Gastrocnemius medialis (tissue), 4 donors: Measurements from ENCODE around the gene XRN2. TPM values are rescaled to one million over a fixed set of nuclear protein-coding genes. Genes with fewer than 3 reads are reported as not detected.

Experiments used
- ATAC-seq, 2 donors: fragments of 150-250 bp; one replicate each; pipeline ENCODE4 v1.9.1; 2016
- DNase-seq, 2 donors: peaks; one replicate each; pipeline ENCODE4 v3.0.0-alpha.2; 2019
- H3K27ac ChIP-seq, 4 donors: fragments of 200-600 bp; sonication (generic); 1 replicate in 1 of 4; 2 replicates in 3 of 4; pipeline ENCODE4 v1.5.1; 2016 to 2018; ENCODE audit warnings: mild to moderate bottlenecking in 2 of 4, moderate library complexity in 1 of 4
- H3K27me3 ChIP-seq, 3 donors: fragments of 200-600 bp; sonication (generic) in 2 of 3; 1 replicate in 1 of 3; 2 replicates in 2 of 3; pipeline versions ENCODE4 v1.5.1 to v1.6.0; 2016 to 2019; ENCODE audit warnings: mild to moderate bottlenecking in 1 of 3, moderate library complexity in 1 of 3
- H3K36me3 ChIP-seq, 2 donors: fragments of 200-600 bp; sonication (generic) in 1 of 2; one replicate each; pipeline ENCODE4 v1.5.1; 2017 to 2018
- H3K4me1 ChIP-seq, 2 donors: fragments of 200-600 bp; sonication (generic) in 1 of 2; one replicate each; pipeline ENCODE4 v1.5.1; 2016 to 2017; ENCODE audit warnings: mild to moderate bottlenecking in 2 of 2
- H3K4me3 ChIP-seq, 4 donors: fragments of 200-600 bp; sonication (generic) in 3 of 4; 1 replicate in 1 of 4; 2 replicates in 3 of 4; pipeline ENCODE4 v1.5.1; 2016 to 2019; ENCODE audit warnings: mild to moderate bottlenecking in 2 of 4
- H3K9me3 ChIP-seq, 3 donors: fragments of 200-600 bp; sonication (generic) in 2 of 3; 1 replicate in 1 of 3; 2 replicates in 2 of 3; pipeline ENCODE4 v1.5.1; 2016 to 2019
- CTCF ChIP-seq, 5 experiments: fragments of 450-650 bp in 3 of 5; fragments of 200-600 bp in 2 of 5; sonication (generic) in 2 of 5; IDR thresholded peaks in 4 of 5; conservative IDR thresholded peaks in 1 of 5; 1 replicate in 4 of 5; 2 replicates in 1 of 5; pipeline ENCODE4 v1.5.1; 2016 to 2019; ENCODE audit warnings: antibody characterized with exemption in 5 of 5, mild to moderate bottlenecking in 3 of 5, moderate library complexity in 3 of 5
- POLR2A ChIP-seq, 2 donors: fragments of 450-650 bp; IDR thresholded peaks; one replicate each; pipeline ENCODE4 v1.6.1; 2017; ENCODE audit warnings: antibody characterized with exemption in 2 of 2, mild to moderate bottlenecking in 2 of 2, moderate library complexity in 2 of 2
- in situ Hi-C, 4 donors: fragments of 200-750 bp; cut with MboI; loops; one replicate each; pipeline versions ENCODE4 v1.15.0 to v1.8.0; 2017; ENCODE audit warnings: low sequenced_read_pairs in 4 of 4
- intact Hi-C: fragments of 100-400 bp; cut with DNase I; formaldehyde crosslinking; loops from one replicate; pipeline ENCODE4 v1.15.1; 2023; ENCODE audit warnings: low total_unique reads
- total RNA-seq, 4 donors: library from RNA; depleted of rRNA; stranded (reverse); fragments of >200 nt; gene quantifications; one replicate each; pipeline versions ENCODE4 v1.1.0 to v1.2.3, GENCODE V29; 2016

Gene XRN2
- total RNA-seq, 4 donors from 2014 or later = 42.0 to 68.4 (median 52.3) TPM

DNA sequence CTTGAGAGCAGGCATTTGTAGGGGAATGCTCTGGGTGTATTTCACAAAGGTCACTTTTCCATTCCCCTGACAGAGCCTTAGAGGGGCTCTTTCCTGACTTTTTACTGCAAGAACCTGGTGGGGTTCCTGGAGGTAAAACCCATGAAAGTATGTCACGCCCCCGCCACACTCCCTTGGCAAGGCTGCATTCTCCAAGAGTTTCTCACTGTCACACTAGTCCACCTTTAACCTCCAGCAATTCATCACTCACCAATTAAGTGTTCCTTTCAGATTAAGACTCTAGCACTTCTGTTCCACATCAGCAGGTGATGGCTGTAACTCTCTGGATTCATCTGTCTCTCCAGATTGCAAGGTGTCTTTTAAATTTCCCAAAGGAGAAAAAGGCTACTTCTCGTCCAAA is 126.9 kb downstream of the XRN2 start:
- no peaks in the 10 kb centered on the region for H3K36me3 ChIP-seq
- H3K4me3 ChIP-seq = no peak overlapping the region
- ATAC-seq (no peak), DNase-seq (no peak)
- no peaks in the 10 kb centered on the region for H3K9me3 ChIP-seq
- H3K4me1 ChIP-seq = no peaks in the 10 kb centered on the region
- in situ Hi-C loops (no loop called here), intact Hi-C loops (no loop called here)
- no peaks in the 10 kb centered on the region for H3K27me3 ChIP-seq
- TF ChIP-seq CTCF (IDR thresholded peaks at IDR 0.05 in 4 of 5, conservative IDR thresholded peaks at IDR 0.05 in 1 of 5) = no peak
- no peak for TF ChIP-seq POLR2A (IDR thresholded peaks at IDR 0.05)
- H3K27ac ChIP-seq = no peak overlapping the region

- intact Hi-C loops = no loop called here
- Histone ChIP-seq H3K4me3 (no peak overlapping the region), H3K27me3 (no peaks in the 10 kb centered on the region), H3K36me3 (no peaks in the 10 kb centered on the region), H3K9me3 (no peaks in the 10 kb centered on the region), H3K27ac (no peak overlapping the region), H3K4me1 (no peaks in the 10 kb centered on the region)
- no peak for TF ChIP-seq CTCF (IDR thresholded peaks at IDR 0.05 in 4 of 5, conservative IDR thresholded peaks at IDR 0.05 in 1 of 5)
- no peak for TF ChIP-seq POLR2A (IDR thresholded peaks at IDR 0.05)
- in situ Hi-C loops = no loop called here
- DNase-seq (no peak), ATAC-seq (no peak)
These were observed 129.8 kb downstream of the XRN2 start for GRCh38 chr20:21432911-21433310.

DNA sequence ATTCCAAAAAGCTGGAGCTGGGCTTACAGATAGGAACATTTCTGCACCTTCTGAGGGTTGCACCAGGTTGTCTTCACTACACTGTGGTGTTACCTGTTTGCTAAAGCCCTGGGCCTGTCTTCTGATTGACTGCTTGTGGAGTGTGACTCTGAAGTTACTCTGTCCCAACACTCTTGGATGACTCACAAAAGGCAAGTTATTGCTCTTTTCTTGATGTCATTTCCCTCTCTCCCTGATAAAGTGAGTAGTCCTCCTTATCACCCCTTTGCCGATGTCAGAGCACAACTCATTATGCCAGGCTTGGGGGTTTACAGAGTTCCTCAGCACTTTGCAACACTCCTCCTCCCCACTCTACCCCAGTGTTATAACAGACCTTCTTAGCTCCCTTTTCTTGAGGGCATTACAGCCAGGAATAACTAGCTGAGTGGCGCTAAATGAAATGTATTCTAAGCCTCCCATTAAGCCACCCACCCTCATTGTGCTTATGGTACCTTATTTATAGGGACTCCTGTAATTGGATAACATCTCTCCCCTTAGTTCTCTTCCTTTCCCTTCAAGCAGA is 130.3 kb downstream of the XRN2 start:
- ATAC-seq (no peak), DNase-seq (no peak)
- in situ Hi-C loops = no loop called here
- no peaks in the 10 kb centered on the region for H3K36me3 ChIP-seq
- no peak overlapping the region for H3K4me3 ChIP-seq
- TF ChIP-seq CTCF (IDR thresholded peaks at IDR 0.05 in 4 of 5, conservative IDR thresholded peaks at IDR 0.05 in 1 of 5) (no peak), POLR2A (IDR thresholded peaks at IDR 0.05) (no peak)
- H3K9me3 ChIP-seq = no peaks in the 10 kb centered on the region
- no peak overlapping the region for H3K27ac ChIP-seq
- intact Hi-C loops = no loop called here
- H3K4me1 ChIP-seq = no peaks in the 10 kb centered on the region
- no peaks in the 10 kb centered on the region for H3K27me3 ChIP-seq

DNA sequence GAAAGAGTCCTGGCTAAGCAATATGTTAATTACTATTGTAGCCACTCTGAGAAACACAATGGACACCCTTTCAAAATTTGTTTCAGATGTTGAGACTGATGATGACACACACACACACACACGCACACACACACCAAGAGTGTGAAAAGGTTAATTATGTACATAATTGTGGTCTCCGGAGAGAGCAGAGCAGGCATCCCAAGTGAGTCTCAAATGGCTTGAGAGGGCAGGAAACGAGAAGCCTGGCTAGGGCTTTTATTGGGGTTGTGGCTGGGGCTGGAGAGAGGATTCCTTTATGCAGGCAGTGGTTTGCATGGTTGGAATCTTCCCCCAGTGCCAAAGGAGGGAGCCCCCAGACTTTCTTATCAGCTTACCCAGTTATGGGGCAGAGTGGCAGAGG is 132.4 kb downstream of the XRN2 start:
- intact Hi-C loops = no loop called here
- no peak overlapping the region for H3K27ac ChIP-seq
- DNase-seq = no peak

More for the DNA sequence above, 132.4 kb downstream of the XRN2 start:
- ATAC-seq = no peak
- no peaks in the 10 kb centered on the region for H3K36me3 ChIP-seq
- no peak for TF ChIP-seq CTCF (IDR thresholded peaks at IDR 0.05 in 4 of 5, conservative IDR thresholded peaks at IDR 0.05 in 1 of 5)
- no peak for TF ChIP-seq POLR2A (IDR thresholded peaks at IDR 0.05)
- H3K4me3 ChIP-seq = no peak overlapping the region
- no peaks in the 10 kb centered on the region for H3K4me1 ChIP-seq
- in situ Hi-C loops = no loop called here
- no peaks in the 10 kb centered on the region for H3K27me3 ChIP-seq
- H3K9me3 ChIP-seq = no peaks in the 10 kb centered on the region
